K562 (cell line): ENCODE measurements around the gene SPTLC1. TPM values are rescaled to one million over a fixed set of nuclear protein-coding genes. Genes with fewer than 3 reads are reported as not detected.

Experiments used
- CEBPG ChIP-seq, 3 experiments: fragments of 200-800 bp in 1 of 3; sonication (Bioruptor generic) in 1 of 3; sonication (generic) in 1 of 3; formaldehyde crosslinking in 1 of 3; IDR thresholded peaks in 2 of 3; conservative IDR thresholded peaks in 1 of 3; 2 replicates each; pipeline versions ENCODE4 v1.6.1 to v1.8.0; 2016 to 2022; ENCODE audit warnings: missing compliant biosample characterization in 2 of 3, missing genetic modification characterization in 2 of 3, mild to moderate bottlenecking in 1 of 3, missing genetic modification reagents in 1 of 3
- EP400 ChIP-seq: fragments of 450-650 bp; IDR thresholded peaks from 2 replicates; pipeline ENCODE4 v1.6.1; 2017; ENCODE audit warnings: antibody characterized with exemption, mild to moderate bottlenecking, moderate library complexity
- KDM1A ChIP-seq, 2 experiments: fragments of 450-650 bp; IDR thresholded peaks; 2 replicates each; pipeline ENCODE4 v1.6.1; 2016; ENCODE audit warnings: mild to moderate bottlenecking in 2 of 2
- LCOR ChIP-seq: sonication (generic); formaldehyde crosslinking; IDR thresholded peaks from 2 replicates; pipeline ENCODE4 v1.8.0; 2022; ENCODE audit warnings: mild to moderate bottlenecking, missing genetic modification reagents
- LEF1 ChIP-seq: fragments of 450-650 bp; IDR thresholded peaks from 2 replicates; pipeline ENCODE4 v1.6.1; 2016; ENCODE audit warnings: mild to moderate bottlenecking
- MAFK ChIP-seq: IDR thresholded peaks from 2 replicates; pipeline ENCODE4 v1.6.1; 2011; ENCODE audit warnings: low read length, improper control_type of control experiment
- MTA2 ChIP-seq: fragments of 450-650 bp; IDR thresholded peaks from 2 replicates; pipeline ENCODE4 v1.6.1; 2016; ENCODE audit warnings: low read depth
- PHF20 ChIP-seq: fragments of 450-650 bp; IDR thresholded peaks from 2 replicates; pipeline ENCODE4 v1.6.1; 2018; ENCODE audit not compliant: partially characterized antibody
- RAD51 ChIP-seq: fragments of 450-650 bp; IDR thresholded peaks from 2 replicates; pipeline ENCODE4 v1.7.1; 2016; ENCODE audit warnings: low read depth, mild to moderate bottlenecking, borderline replicate concordance
- RBFOX2 ChIP-seq: fragments of 200-400 bp; formaldehyde crosslinking; IDR thresholded peaks from 2 replicates; pipeline ENCODE4 v1.6.1; 2017; ENCODE audit warnings: low read depth, mild to moderate bottlenecking, low read length, moderate library complexity
- RCOR1 ChIP-seq, 2 experiments: IDR thresholded peaks; 2 replicates each; pipeline ENCODE4 v1.6.1; 2012; ENCODE audit warnings: low read depth in 2 of 2, low read length in 2 of 2, borderline replicate concordance in 1 of 2, improper control_type of control experiment in 1 of 2
- SRSF9 ChIP-seq: fragments of 200-400 bp; formaldehyde crosslinking; IDR thresholded peaks from 2 replicates; pipeline ENCODE4 v1.6.1; 2017; ENCODE audit warnings: low read depth, low read length, borderline replicate concordance
- TAF7 ChIP-seq: fragments of 450-650 bp; IDR thresholded peaks from 2 replicates; pipeline ENCODE4 v1.6.1; 2016; ENCODE audit warnings: missing genetic modification characterization, missing compliant biosample characterization
- TAL1 ChIP-seq: fragments of 450-650 bp; IDR thresholded peaks from 2 replicates; pipeline ENCODE4 v1.6.1; 2016; ENCODE audit warnings: mild to moderate bottlenecking
- TARDBP ChIP-seq: fragments of 450-650 bp; IDR thresholded peaks from 2 replicates; pipeline ENCODE4 v1.6.1; 2016
- TRIM24 ChIP-seq, 2 experiments: fragments of 450-650 bp; IDR thresholded peaks; 2 replicates each; pipeline ENCODE4 v1.6.1; 2016
- polyA plus RNA-seq, 8 experiments: library from polyadenylated mRNA; depleted of rRNA in 4 of 8; stranded (reverse) in 5 of 8; unstranded in 3 of 8; fragments of >200 nt; fragmentation: Nextera tagmentation in 2 of 8; fragmentation: Illumina TruSeq in 1 of 8; extraction: Ambion mirVana in 2 of 8; extraction: Trizol in 1 of 8; gene quantifications; 2 replicates each; pipeline versions ENCODE4 v1.2.1 to v1.2.3, GENCODE V29; 2011 to 2014; ENCODE audit warnings: inconsistent platforms in 1 of 8, missing spikeins in 1 of 8
- total RNA-seq, 7 experiments: library from RNA; depleted of rRNA in 6 of 7; stranded (reverse); fragments of >200 nt in 6 of 7; fragmentation: Illumina TruSeq in 2 of 7; extraction: Trizol in 2 of 7; gene quantifications; 2 replicates each; pipeline versions ENCODE4 v1.2.1 to v1.2.3, GENCODE V29; 2011 to 2021; ENCODE audit warnings: low replicate concordance in 1 of 7
- TF ChIP-seq, protein P1 (sequence below), 2 experiments: fragments of 450-650 bp in 1 of 2; IDR thresholded peaks; 2 replicates each; pipeline ENCODE4 v1.6.1; 2011 to 2017; ENCODE audit warnings: low read depth in 2 of 2, antibody characterized with exemption in 1 of 2, borderline replicate concordance in 1 of 2, low read length in 1 of 2, mild to moderate bottlenecking in 1 of 2, mixed read lengths in 1 of 2; ENCODE audit not compliant: control insufficient read depth in 1 of 2
- TF ChIP-seq, protein P2 (sequence below): fragments of 200-800 bp; sonication (Bioruptor generic); IDR thresholded peaks from 2 replicates; pipeline ENCODE4 v1.6.1; 2017; ENCODE audit warnings: missing genetic modification characterization, missing compliant biosample characterization
- TF ChIP-seq, protein P3 (sequence below): fragments of 250-450 bp; sonication (Bioruptor Pico); IDR thresholded peaks from 2 replicates; pipeline ENCODE4 v1.6.1; 2021; ENCODE audit warnings: mild to moderate bottlenecking
- TF ChIP-seq, protein P4 (sequence below): sonication (generic); formaldehyde crosslinking; IDR thresholded peaks from 2 replicates; pipeline ENCODE4 v1.8.1; 2023; ENCODE audit warnings: mild to moderate bottlenecking, missing genetic modification reagents

Gene SPTLC1
- total and polyA plus RNA-seq, 9 of the 15 experiments (the other 6 are each of a cell fraction or from before 2014, with no cell fraction given), result 58.8 to 125 (median 84.5) TPM

DNA sequence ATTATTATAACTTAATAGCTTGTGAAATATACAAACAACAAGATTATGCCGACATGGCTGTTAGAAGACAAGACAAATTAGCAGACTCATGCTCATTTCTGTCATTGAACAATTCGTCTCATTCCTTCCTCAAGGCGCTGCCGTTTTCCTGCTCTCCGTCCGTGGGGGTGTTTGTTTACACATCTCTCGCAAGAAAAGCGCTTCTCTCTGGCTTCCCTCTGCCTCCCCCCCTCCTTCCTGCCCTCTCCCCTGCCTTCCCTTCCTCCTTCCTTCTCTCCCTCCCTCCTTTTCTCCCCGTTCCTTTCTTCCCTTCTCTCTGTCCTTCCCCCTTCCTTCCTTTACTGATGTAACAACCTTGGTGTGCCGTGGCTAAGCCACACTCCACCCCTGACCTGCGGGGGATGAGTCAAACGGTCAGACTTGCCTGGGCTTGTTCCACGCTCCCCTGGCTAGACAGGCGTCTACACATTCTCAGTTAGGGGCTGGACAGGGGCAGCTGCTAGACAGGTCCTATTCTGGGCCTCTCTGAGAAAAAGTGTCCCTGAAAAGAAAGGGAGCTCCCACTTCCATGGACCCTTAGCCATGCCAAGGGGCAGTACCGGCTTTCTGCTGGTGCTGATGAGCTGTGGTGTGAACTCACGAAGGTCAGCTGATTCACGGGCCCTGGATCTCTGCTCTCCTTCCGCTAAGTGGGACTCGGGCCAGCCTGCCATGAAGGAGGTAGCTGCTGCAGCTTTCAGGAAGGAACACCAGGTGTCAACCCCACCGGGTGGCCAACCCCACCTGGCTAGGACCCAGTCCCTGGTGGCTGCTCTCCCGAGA is 32.0 kb upstream of the SPTLC1 start (continued):
- TF ChIP-seq, protein P1, sequence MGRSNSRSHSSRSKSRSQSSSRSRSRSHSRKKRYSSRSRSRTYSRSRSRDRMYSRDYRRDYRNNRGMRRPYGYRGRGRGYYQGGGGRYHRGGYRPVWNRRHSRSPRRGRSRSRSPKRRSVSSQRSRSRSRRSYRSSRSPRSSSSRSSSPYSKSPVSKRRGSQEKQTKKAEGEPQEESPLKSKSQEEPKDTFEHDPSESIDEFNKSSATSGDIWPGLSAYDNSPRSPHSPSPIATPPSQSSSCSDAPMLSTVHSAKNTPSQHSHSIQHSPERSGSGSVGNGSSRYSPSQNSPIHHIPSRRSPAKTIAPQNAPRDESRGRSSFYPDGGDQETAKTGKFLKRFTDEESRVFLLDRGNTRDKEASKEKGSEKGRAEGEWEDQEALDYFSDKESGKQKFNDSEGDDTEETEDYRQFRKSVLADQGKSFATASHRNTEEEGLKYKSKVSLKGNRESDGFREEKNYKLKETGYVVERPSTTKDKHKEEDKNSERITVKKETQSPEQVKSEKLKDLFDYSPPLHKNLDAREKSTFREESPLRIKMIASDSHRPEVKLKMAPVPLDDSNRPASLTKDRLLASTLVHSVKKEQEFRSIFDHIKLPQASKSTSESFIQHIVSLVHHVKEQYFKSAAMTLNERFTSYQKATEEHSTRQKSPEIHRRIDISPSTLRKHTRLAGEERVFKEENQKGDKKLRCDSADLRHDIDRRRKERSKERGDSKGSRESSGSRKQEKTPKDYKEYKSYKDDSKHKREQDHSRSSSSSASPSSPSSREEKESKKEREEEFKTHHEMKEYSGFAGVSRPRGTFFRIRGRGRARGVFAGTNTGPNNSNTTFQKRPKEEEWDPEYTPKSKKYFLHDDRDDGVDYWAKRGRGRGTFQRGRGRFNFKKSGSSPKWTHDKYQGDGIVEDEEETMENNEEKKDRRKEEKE (IDR thresholded peaks at IDR 0.05; ENCODE audit: borderline replicate concordance in 1 of 2, control insufficient read depth in 1 of 2, low read depth in 2 of 2, low read length in 1 of 2), result 0 out of 4 replicates have a peak, but pooled peaks of 1 of the 2 experiments have one; percentile 42
- TF ChIP-seq, protein P2, sequence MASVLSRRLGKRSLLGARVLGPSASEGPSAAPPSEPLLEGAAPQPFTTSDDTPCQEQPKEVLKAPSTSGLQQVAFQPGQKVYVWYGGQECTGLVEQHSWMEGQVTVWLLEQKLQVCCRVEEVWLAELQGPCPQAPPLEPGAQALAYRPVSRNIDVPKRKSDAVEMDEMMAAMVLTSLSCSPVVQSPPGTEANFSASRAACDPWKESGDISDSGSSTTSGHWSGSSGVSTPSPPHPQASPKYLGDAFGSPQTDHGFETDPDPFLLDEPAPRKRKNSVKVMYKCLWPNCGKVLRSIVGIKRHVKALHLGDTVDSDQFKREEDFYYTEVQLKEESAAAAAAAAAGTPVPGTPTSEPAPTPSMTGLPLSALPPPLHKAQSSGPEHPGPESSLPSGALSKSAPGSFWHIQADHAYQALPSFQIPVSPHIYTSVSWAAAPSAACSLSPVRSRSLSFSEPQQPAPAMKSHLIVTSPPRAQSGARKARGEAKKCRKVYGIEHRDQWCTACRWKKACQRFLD (CRISPR knock-in tag), result peak; percentile 76
- TF ChIP-seq PHF20, result peak; percentile 35
- TF ChIP-seq MAFK, result peak; percentile 28; the same call in 1 of the 2 replicates
- TF ChIP-seq MTA2, result peak; percentile 80
- TF ChIP-seq KDM1A (IDR thresholded peaks at IDR 0.05), result peak in 1 of 2 experiments; percentile 82; a peak in 3 of 4 replicates
- peak; percentile 70 for TF ChIP-seq RBFOX2
- TF ChIP-seq, protein P3, sequence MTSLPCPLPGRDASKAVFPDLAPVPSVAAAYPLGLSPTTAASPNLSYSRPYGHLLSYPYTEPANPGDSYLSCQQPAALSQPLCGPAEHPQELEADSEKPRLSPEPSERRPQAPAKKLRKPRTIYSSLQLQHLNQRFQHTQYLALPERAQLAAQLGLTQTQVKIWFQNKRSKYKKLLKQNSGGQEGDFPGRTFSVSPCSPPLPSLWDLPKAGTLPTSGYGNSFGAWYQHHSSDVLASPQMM (CRISPR knock-in tag), result no peak
- TF ChIP-seq, protein P4, sequence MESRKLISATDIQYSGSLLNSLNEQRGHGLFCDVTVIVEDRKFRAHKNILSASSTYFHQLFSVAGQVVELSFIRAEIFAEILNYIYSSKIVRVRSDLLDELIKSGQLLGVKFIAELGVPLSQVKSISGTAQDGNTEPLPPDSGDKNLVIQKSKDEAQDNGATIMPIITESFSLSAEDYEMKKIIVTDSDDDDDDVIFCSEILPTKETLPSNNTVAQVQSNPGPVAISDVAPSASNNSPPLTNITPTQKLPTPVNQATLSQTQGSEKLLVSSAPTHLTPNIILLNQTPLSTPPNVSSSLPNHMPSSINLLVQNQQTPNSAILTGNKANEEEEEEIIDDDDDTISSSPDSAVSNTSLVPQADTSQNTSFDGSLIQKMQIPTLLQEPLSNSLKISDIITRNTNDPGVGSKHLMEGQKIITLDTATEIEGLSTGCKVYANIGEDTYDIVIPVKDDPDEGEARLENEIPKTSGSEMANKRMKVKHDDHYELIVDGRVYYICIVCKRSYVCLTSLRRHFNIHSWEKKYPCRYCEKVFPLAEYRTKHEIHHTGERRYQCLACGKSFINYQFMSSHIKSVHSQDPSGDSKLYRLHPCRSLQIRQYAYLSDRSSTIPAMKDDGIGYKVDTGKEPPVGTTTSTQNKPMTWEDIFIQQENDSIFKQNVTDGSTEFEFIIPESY (CRISPR knock-in tag), result no peak
- TF ChIP-seq TRIM24 (IDR thresholded peaks at IDR 0.05), result peak; percentile 79 to 86
- TF ChIP-seq RCOR1 (IDR thresholded peaks at IDR 0.05; ENCODE audit: borderline replicate concordance in 1 of 2, low read depth in 2 of 2, low read length in 2 of 2), result peak in 1 of 2 experiments; percentile 51; a peak in 1 of 4 replicates
- TF ChIP-seq TAL1, result 0 out of 2 replicates have a peak, but pooled peaks have one; percentile 10
- peak; percentile 98 for TF ChIP-seq LEF1
- TF ChIP-seq TAF7 (tag), result 0 out of 2 replicates have a peak, but pooled peaks have one; percentile 41
- peak; percentile 80; the same call in 1 of the 2 replicates for TF ChIP-seq CEBPG (CRISPR knock-in tag; IDR thresholded peaks at IDR 0.05)
- peak in 1 of 2 experiments; percentile 50; a peak in 1 of 4 replicates for TF ChIP-seq CEBPG (tag; conservative IDR thresholded peaks at IDR 0.05 in 1 of 2, IDR thresholded peaks at IDR 0.05 in 1 of 2)
- TF ChIP-seq EP400, result peak; percentile 82
- no peak; the same call in 1 of the 2 replicates for TF ChIP-seq LCOR (CRISPR knock-in tag)
- TF ChIP-seq SRSF9, result no peak
- peak; percentile 7; the same call in 1 of the 2 replicates for TF ChIP-seq RAD51
- 0 out of 2 replicates have a peak, but pooled peaks have one; percentile 30 for TF ChIP-seq TARDBP
